Fibroblast of lung (primary cell): ENCODE measurements around the gene MEPE.

ENCODE experiments used
- EZH2 ChIP-seq: IDR thresholded peaks from 2 replicates; pipeline ENCODE4 v1.5.1; 2012; ENCODE audit warnings: low read length, control low read depth, mild to moderate bottlenecking; ENCODE audit errors: missing control alignments
- TF ChIP-seq, protein P1 (sequence below), 2 donors: IDR thresholded peaks in 1 of 2; conservative IDR thresholded peaks in 1 of 2; 1 replicate in 1 of 2; 2 replicates in 1 of 2; pipeline ENCODE4 v1.5.1; 2011 to 2012; ENCODE audit warnings: low read length in 2 of 2, control low read depth in 1 of 2, inconsistent platforms in 1 of 2, low read depth in 1 of 2, mild to moderate bottlenecking in 1 of 2

DNA sequence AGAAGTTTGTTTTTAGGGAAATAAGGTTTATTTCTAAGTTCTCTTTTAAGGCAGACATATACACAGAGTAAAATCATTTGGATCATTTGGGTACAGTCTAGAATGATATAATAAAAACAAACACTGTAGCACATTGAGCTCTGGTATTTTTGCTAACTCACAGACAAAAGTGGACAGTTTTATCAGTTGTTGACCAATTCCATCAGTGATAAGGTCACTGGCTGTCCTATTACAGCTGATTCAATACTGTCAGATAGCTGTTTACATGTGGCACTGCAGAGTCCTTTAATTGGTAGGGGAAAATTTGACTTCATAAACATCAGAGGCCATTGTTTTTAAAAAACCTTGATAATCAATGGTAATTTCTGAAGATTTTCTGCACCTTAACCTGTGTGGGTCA, 29.9 kb upstream of the MEPE start:
- TF ChIP-seq, protein P1, sequence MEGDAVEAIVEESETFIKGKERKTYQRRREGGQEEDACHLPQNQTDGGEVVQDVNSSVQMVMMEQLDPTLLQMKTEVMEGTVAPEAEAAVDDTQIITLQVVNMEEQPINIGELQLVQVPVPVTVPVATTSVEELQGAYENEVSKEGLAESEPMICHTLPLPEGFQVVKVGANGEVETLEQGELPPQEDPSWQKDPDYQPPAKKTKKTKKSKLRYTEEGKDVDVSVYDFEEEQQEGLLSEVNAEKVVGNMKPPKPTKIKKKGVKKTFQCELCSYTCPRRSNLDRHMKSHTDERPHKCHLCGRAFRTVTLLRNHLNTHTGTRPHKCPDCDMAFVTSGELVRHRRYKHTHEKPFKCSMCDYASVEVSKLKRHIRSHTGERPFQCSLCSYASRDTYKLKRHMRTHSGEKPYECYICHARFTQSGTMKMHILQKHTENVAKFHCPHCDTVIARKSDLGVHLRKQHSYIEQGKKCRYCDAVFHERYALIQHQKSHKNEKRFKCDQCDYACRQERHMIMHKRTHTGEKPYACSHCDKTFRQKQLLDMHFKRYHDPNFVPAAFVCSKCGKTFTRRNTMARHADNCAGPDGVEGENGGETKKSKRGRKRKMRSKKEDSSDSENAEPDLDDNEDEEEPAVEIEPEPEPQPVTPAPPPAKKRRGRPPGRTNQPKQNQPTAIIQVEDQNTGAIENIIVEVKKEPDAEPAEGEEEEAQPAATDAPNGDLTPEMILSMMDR (conservative IDR thresholded peaks at IDR 0.05 in 1 of 2, IDR thresholded peaks at IDR 0.05 in 1 of 2; ENCODE audit: low read depth in 1 of 2, low read length in 2 of 2) = no peak
- TF ChIP-seq EZH2 = no peak
